DOHH2 (cell line): ENCODE results near the gene RGS7.

ENCODE experiments used
- EZH2phosphoT487 ChIP-seq: fragments of 200-600 bp; sonication (generic); IDR thresholded peaks from 2 replicates; pipeline ENCODE4 v1.6.1; 2017; ENCODE audit warnings: borderline replicate concordance, mild to moderate bottlenecking, antibody characterized with exemption, low read length, moderate library complexity, mixed read lengths
- TF ChIP-seq, protein P1 (sequence below): fragments of 200-600 bp; sonication (generic); IDR thresholded peaks from one replicate; pipeline ENCODE4 v1.5.1; 2014; ENCODE audit warnings: antibody characterized with exemption, mild to moderate bottlenecking, low read depth, low read length; ENCODE audit not compliant: poor library complexity, severe bottlenecking

- TF ChIP-seq, protein P1, sequence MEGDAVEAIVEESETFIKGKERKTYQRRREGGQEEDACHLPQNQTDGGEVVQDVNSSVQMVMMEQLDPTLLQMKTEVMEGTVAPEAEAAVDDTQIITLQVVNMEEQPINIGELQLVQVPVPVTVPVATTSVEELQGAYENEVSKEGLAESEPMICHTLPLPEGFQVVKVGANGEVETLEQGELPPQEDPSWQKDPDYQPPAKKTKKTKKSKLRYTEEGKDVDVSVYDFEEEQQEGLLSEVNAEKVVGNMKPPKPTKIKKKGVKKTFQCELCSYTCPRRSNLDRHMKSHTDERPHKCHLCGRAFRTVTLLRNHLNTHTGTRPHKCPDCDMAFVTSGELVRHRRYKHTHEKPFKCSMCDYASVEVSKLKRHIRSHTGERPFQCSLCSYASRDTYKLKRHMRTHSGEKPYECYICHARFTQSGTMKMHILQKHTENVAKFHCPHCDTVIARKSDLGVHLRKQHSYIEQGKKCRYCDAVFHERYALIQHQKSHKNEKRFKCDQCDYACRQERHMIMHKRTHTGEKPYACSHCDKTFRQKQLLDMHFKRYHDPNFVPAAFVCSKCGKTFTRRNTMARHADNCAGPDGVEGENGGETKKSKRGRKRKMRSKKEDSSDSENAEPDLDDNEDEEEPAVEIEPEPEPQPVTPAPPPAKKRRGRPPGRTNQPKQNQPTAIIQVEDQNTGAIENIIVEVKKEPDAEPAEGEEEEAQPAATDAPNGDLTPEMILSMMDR: no peak
- no peak for TF ChIP-seq EZH2phosphoT487
These were observed 261.2 kb downstream of the RGS7 start for GRCh38 chr1:241095847-241096246.
